Kidney epithelial cell (primary cell): ENCODE data around the gene CAMK2G. TPM values are rescaled to one million over a fixed set of nuclear protein-coding genes. Genes with fewer than 3 reads are reported as not detected.

Source experiments
- DNase-seq: peaks from one replicate; pipeline ENCODE4 v3.0.0-alpha.2; 2010; ENCODE audit warnings: low read depth
- H3K27me3 ChIP-seq: 2 replicates; pipeline ENCODE4 v1.6.0; 2011; ENCODE audit warnings: low read length; ENCODE audit not compliant: control insufficient read depth, insufficient read depth
- H3K36me3 ChIP-seq: 2 replicates; pipeline ENCODE4 v1.5.1; 2011; ENCODE audit warnings: low read length; ENCODE audit not compliant: control insufficient read depth, insufficient read depth
- H3K4me3 ChIP-seq: 2 replicates; pipeline ENCODE4 v1.5.1; 2011; ENCODE audit warnings: low read depth, mild to moderate bottlenecking, control low read depth, low read length
- total RNA-seq: library from RNA; depleted of rRNA; stranded (reverse); fragments of >200 nt; gene quantifications from 2 replicates; pipeline ENCODE4 v1.2.3, GENCODE V29; 2015
- TF ChIP-seq, protein P1 (sequence below): IDR thresholded peaks from 2 replicates; pipeline ENCODE4 v1.5.1; 2011; ENCODE audit warnings: mild to moderate bottlenecking, moderate library complexity, low read length, control low read depth, inconsistent platforms; ENCODE audit not compliant: insufficient read depth, poor library complexity, severe bottlenecking

CAMK2G gene
- total RNA-seq, 1 donor from 2014 or later = 12.7 TPM

- peak overlapping the region; percentile 71 for H3K4me3 ChIP-seq
- TF ChIP-seq, protein P1, sequence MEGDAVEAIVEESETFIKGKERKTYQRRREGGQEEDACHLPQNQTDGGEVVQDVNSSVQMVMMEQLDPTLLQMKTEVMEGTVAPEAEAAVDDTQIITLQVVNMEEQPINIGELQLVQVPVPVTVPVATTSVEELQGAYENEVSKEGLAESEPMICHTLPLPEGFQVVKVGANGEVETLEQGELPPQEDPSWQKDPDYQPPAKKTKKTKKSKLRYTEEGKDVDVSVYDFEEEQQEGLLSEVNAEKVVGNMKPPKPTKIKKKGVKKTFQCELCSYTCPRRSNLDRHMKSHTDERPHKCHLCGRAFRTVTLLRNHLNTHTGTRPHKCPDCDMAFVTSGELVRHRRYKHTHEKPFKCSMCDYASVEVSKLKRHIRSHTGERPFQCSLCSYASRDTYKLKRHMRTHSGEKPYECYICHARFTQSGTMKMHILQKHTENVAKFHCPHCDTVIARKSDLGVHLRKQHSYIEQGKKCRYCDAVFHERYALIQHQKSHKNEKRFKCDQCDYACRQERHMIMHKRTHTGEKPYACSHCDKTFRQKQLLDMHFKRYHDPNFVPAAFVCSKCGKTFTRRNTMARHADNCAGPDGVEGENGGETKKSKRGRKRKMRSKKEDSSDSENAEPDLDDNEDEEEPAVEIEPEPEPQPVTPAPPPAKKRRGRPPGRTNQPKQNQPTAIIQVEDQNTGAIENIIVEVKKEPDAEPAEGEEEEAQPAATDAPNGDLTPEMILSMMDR = no peak
- no peak for DNase-seq
- H3K36me3 ChIP-seq = peaks cover 3% of the 10 kb centered on the region
- no peaks in the 10 kb centered on the region for H3K27me3 ChIP-seq
Measured at GRCh38 chr10:73910401-73910763, 36.0 kb upstream of the CAMK2G start.

- TF ChIP-seq, protein P1 = no peak
- no peaks in the 10 kb centered on the region for H3K27me3 ChIP-seq
- peaks cover 3% of the 10 kb centered on the region for H3K36me3 ChIP-seq
- H3K4me3 ChIP-seq = no peak overlapping the region
- DNase-seq = no peak
Measured at GRCh38 chr10:73909540-73910115, 35.3 kb upstream of the CAMK2G start.

GRCh38 chr10:73908853-73909539, 34.6 kb upstream of the CAMK2G start:
- peak; percentile 97 for DNase-seq
- Histone ChIP-seq H3K36me3 (peaks cover 2% of the 10 kb centered on the region), H3K4me3 (no peak overlapping the region), H3K27me3 (no peaks in the 10 kb centered on the region)
- TF ChIP-seq, protein P1 = no peak

DNA sequence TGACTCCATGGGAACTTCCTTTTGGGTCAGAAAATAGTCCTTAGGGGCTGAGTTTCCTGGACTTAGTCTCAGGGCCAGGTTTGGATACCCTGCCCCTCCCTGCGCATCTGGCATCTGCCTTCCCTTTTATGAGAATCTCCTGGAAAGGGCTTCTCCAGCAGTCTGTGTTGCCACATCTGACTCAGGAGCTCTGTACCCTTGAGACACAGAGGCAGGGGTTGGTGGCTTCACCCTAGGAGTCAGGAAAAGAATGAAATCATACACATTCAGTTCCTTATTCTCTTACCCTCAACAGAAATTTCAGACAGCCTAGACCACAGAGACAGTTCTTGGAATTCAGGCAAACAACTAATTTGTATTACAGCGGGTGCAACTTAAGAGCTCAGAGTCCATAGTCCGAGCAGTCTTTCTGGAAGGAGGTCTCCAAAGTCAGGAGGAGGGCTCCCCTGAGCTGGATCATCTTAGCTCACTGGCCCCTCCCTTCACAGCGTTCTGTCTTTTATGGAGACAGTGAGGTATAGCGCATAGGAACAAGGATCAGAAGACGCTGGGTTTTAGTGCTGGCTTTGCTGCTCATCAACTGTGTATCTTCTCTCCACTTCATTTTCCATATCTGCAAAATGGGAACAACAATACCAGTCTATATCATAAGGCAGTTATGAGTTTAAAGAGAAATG, 33.6 kb upstream of the CAMK2G start:
- Histone ChIP-seq H3K36me3 (no peaks in the 10 kb centered on the region), H3K27me3 (no peaks in the 10 kb centered on the region), H3K4me3 (no peak overlapping the region)
- DNase-seq = no peak
- TF ChIP-seq, protein P1 = no peak

- H3K36me3 ChIP-seq = no peaks in the 10 kb centered on the region
- no peaks in the 10 kb centered on the region for H3K27me3 ChIP-seq
- no peak overlapping the region for H3K4me3 ChIP-seq
- TF ChIP-seq, protein P1 = no peak
- peak; percentile 96 for DNase-seq
Measured at GRCh38 chr10:73906524-73907447, 32.4 kb upstream of the CAMK2G start.
